ENCODE measurements around the gene TMEM121. TPM values are rescaled to one million over a fixed set of nuclear protein-coding genes. Genes with fewer than 3 reads are reported as not detected.

Gene TMEM121
- total and polyA plus RNA-seq, 11 donors: 1.0 to 4.4 (median 1.9) TPM

DNA sequence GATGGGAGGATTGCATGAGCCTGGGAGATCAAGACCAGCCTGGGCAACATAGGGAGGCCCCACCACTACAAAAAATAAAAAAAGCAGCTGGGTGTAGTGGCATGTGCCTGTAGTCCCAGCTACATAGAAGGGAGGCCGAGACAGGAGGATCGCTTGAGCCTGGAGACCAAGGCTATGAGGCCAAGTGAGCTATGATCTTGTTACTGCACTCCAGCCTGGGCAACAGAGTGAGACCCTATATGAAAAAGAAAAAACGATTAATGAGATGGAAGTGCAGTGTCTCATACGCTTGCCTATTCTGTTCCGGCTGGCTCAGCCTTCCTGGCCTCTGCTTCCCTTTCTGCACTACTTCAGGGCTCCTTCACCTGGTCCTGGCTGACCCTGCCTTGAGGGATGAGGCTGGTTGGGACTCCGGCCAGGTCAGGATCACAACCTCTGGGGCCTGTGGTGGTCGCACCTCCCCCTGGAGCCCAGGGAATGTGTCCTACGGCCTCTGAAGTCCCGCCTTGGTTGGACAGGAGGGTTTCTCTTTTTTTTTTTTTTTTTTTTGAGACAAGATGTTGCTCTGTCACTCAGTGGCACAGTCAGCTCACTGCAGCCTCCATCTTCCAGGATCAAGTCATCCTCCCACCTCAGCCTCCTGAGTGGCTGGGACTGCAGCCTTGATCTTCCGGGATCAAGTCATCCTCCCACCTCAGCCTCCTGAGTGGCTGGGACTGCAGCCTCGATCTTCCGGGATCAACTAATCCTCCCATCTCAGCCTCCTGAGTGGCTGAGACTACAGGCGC is 24.7 kb upstream of the TMEM121 start:
- H3K4me1 ChIP-seq: no peaks in the 10 kb centered on the region
- WGBS, 4 donors: 87 to 89% (median 87%) methylated on average over 13 of the region's 13 CpGs
- DNase-seq (no peak), ATAC-seq (no peak)
- H3K9me3 ChIP-seq: no peaks in the 10 kb centered on the region
- no peak overlapping the region for H3K4me3 ChIP-seq
- no peak overlapping the region for H3K27ac ChIP-seq
- TF ChIP-seq POLR2A (IDR thresholded peaks at IDR 0.05): no peak
- TF ChIP-seq, protein P1, sequence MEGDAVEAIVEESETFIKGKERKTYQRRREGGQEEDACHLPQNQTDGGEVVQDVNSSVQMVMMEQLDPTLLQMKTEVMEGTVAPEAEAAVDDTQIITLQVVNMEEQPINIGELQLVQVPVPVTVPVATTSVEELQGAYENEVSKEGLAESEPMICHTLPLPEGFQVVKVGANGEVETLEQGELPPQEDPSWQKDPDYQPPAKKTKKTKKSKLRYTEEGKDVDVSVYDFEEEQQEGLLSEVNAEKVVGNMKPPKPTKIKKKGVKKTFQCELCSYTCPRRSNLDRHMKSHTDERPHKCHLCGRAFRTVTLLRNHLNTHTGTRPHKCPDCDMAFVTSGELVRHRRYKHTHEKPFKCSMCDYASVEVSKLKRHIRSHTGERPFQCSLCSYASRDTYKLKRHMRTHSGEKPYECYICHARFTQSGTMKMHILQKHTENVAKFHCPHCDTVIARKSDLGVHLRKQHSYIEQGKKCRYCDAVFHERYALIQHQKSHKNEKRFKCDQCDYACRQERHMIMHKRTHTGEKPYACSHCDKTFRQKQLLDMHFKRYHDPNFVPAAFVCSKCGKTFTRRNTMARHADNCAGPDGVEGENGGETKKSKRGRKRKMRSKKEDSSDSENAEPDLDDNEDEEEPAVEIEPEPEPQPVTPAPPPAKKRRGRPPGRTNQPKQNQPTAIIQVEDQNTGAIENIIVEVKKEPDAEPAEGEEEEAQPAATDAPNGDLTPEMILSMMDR (IDR thresholded peaks at IDR 0.05): no peak
- H3K36me3 ChIP-seq: peaks cover 0 to 5% (median 0%) of the 10 kb centered on the region in 9 donors
- H3K27me3 ChIP-seq: no peaks in the 10 kb centered on the region
- intact Hi-C loops (cut with DNase I): no loop called here

DNA sequence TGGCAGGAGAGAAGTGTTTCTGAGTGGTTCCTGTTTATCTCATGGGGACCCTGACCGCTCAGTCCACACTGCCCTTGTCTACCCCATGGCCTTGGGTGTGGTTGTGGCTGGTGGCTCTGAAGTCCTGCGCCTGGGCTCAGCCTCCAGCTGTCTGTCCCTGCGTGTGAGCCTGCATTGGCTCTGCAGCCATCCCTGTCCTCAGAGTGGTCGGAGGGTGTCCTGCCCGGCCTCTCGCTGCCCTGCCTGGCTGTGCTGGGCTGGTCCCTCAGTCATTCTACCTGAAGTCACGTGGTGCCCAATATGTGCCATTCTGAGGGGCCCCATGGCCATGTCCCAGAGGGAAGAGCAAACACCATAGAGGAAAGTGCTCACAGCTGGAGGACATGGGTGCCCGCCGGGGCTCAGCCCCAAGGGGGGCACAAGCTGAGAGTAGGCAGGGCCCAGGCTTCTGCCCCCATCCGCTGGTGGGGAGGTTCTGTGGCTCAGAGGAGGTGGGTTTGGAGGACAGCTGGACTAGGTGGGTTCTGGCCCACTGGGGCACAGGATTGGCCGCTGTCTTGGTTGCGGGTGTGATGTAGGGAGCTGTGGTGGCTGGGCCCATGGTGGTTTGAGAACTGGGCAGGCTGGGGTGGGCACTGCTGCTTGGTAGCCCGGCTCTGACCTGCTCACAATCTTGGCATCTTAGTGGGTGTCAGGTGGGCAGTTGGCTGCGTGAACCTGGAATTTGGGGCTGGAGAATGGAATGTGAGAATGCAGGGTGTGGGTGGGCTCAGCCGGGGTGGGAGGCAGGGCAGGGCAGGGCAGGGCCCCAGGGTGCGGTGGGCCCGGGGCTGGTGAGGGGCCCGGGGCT is 23.7 kb upstream of the TMEM121 start:
- ATAC-seq (no peak), DNase-seq (no peak)
- Histone ChIP-seq H3K4me1 (no peaks in the 10 kb centered on the region), H3K9me3 (no peaks in the 10 kb centered on the region), H3K27me3 (peaks cover 0 to under 1% (median 0%) of the 10 kb centered on the region in 9 donors), H3K36me3 (peaks cover 0 to 5% (median 0%) of the 10 kb centered on the region in 9 donors), H3K27ac (no peak overlapping the region), H3K4me3 (no peak overlapping the region)
- 81 to 85% (median 82%) methylated on average over 18 of the region's 18 CpGs for WGBS, 4 donors
- no peak for TF ChIP-seq POLR2A (IDR thresholded peaks at IDR 0.05)
- TF ChIP-seq, protein P1 (IDR thresholded peaks at IDR 0.05): no peak
- intact Hi-C loops (cut with DNase I): no loop called here

DNA sequence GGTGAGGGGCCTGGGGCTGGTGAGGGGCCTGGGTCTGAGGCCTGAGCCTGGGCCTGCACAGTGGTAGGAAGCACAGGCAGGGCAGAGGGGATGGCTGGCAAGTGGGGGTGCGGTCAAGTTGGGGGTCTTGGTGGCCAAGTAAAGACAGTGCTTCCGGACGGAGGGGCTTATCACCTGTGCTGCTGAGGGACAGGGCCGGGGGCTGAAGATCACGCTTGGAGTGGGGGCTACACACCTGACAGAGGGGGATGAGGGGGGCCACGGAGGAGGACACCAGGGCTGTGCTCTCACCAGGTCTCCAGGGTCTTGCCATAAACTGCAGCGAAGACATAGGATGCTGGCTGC is 23.1 kb upstream of the TMEM121 start:
- no peaks in the 10 kb centered on the region for H3K9me3 ChIP-seq
- WGBS, 4 donors: 84 to 96% (median 86%) methylated on average over 7 of the region's 7 CpGs
- peaks cover 0 to 7% (median 0%) of the 10 kb centered on the region in 9 donors for H3K27me3 ChIP-seq
- peaks cover 0 to 5% (median 0%) of the 10 kb centered on the region in 9 donors for H3K36me3 ChIP-seq
- ATAC-seq (no peak), DNase-seq (no peak)
- H3K27ac ChIP-seq: no peak overlapping the region
- intact Hi-C loops (cut with DNase I): no loop called here
- H3K4me1 ChIP-seq: no peaks in the 10 kb centered on the region
- TF ChIP-seq, protein P1 (IDR thresholded peaks at IDR 0.05): no peak
- H3K4me3 ChIP-seq: no peak overlapping the region

All from heart left ventricle (tissue), 16 donors.